Suprapubic skin (tissue), 4 donors: Measurements from ENCODE around the gene MTG1.

Experiments
- CTCF ChIP-seq, 2 donors: fragments of 200-600 bp in 1 of 2; fragments of 450-650 bp in 1 of 2; sonication (generic) in 1 of 2; IDR thresholded peaks; one replicate each; pipeline ENCODE4 v1.5.1; 2016 to 2019; ENCODE audit warnings: antibody characterized with exemption in 2 of 2, mild to moderate bottlenecking in 1 of 2, moderate library complexity in 1 of 2
- EP300 ChIP-seq: sonication (generic); formaldehyde crosslinking; IDR thresholded peaks from one replicate; pipeline ENCODE4 v1.6.1; 2017; ENCODE audit warnings: antibody characterized with exemption
- POLR2A ChIP-seq, 2 donors: fragments of 450-650 bp; IDR thresholded peaks; one replicate each; pipeline ENCODE4 v1.6.1; 2017; ENCODE audit warnings: antibody characterized with exemption in 2 of 2, mild to moderate bottlenecking in 2 of 2, moderate library complexity in 2 of 2
- POLR2AphosphoS5 ChIP-seq, 3 donors: sonication (generic); formaldehyde crosslinking; IDR thresholded peaks; one replicate each; pipeline ENCODE4 v1.6.1; 2017; ENCODE audit warnings: antibody characterized with exemption in 3 of 3

GRCh38 chr10:133445751-133446708 lies 52.1 kb downstream of the MTG1 start:
- TF ChIP-seq POLR2A (IDR thresholded peaks at IDR 0.05): no peak
- no peak for TF ChIP-seq CTCF (IDR thresholded peaks at IDR 0.05)
- TF ChIP-seq EP300: no peak
- no peak for TF ChIP-seq POLR2AphosphoS5 (IDR thresholded peaks at IDR 0.05)
